Skeletal muscle satellite cell (primary cell): ENCODE measurements around the gene CEP78.

Source experiments
- H3K27me3 ChIP-seq: 2 replicates; pipeline ENCODE4 v1.7.0; 2013; ENCODE audit warnings: low read length; ENCODE audit not compliant: control insufficient read depth, insufficient read depth
- H3K36me3 ChIP-seq: 2 replicates; pipeline ENCODE4 v1.7.0; 2013; ENCODE audit warnings: mild to moderate bottlenecking, control low read depth, low read length; ENCODE audit not compliant: insufficient read depth
- H3K4me1 ChIP-seq: 2 replicates; pipeline ENCODE4 v1.7.0; 2013; ENCODE audit warnings: low read length; ENCODE audit not compliant: control insufficient read depth, insufficient read depth
- H3K4me2 ChIP-seq: 2 replicates; pipeline ENCODE4 v1.7.0; 2013; ENCODE audit warnings: mild to moderate bottlenecking, low read length
- H3K4me3 ChIP-seq: 2 replicates; pipeline ENCODE4 v1.7.0; 2013; ENCODE audit warnings: low read length
- H3K9ac ChIP-seq: 2 replicates; pipeline ENCODE4 v1.7.0; 2013; ENCODE audit warnings: mild to moderate bottlenecking, low read depth, low read length, moderate library complexity
- H3K9me3 ChIP-seq: replicated peaks from 2 replicates; pipeline ENCODE4 v1.7.0; 2013; ENCODE audit warnings: mild to moderate bottlenecking, control low read depth, low read length

CEP78 gene

GRCh38 chr9:78235256-78235761 lies 566 bp upstream of the CEP78 start:
- Histone ChIP-seq H3K36me3 (no peaks in the 10 kb centered on the region), H3K4me2 (peak overlapping the region; percentile 86)

GRCh38 chr9:78236551-78236910 lies 656 bp downstream of the CEP78 start:
- H3K4me2 ChIP-seq: peak overlapping the region; percentile 86
- H3K4me1 ChIP-seq: peaks cover 12% of the 10 kb centered on the region
- H3K9ac ChIP-seq: peak overlapping the region; percentile 91
- peak overlapping the region; percentile 88 for H3K4me3 ChIP-seq
- no peaks in the 10 kb centered on the region for H3K9me3 ChIP-seq
- no peaks in the 10 kb centered on the region for H3K27me3 ChIP-seq
- H3K36me3 ChIP-seq: no peaks in the 10 kb centered on the region

More at GRCh38 chr9:78235256-78235761, 566 bp upstream of the CEP78 start:
- Histone ChIP-seq H3K4me3 (peak overlapping the region; percentile 88), H3K9ac (peak overlapping the region; percentile 91), H3K4me1 (peaks cover 12% of the 10 kb centered on the region), H3K9me3 (no peaks in the 10 kb centered on the region), H3K27me3 (no peaks in the 10 kb centered on the region)

GRCh38 chr9:78238046-78239038 lies 2.5 kb downstream of the CEP78 start:
- Histone ChIP-seq H3K4me1 (peaks cover 12% of the 10 kb centered on the region), H3K4me3 (no peak overlapping the region), H3K9me3 (no peaks in the 10 kb centered on the region), H3K36me3 (no peaks in the 10 kb centered on the region), H3K4me2 (peak overlapping the region; percentile 31), H3K27me3 (no peaks in the 10 kb centered on the region), H3K9ac (no peak overlapping the region)

GRCh38 chr9:78239506-78239905 lies 3.6 kb downstream of the CEP78 start:
- no peak overlapping the region for H3K4me2 ChIP-seq
- no peaks in the 10 kb centered on the region for H3K9me3 ChIP-seq
- peaks cover 10% of the 10 kb centered on the region for H3K4me1 ChIP-seq
- H3K36me3 ChIP-seq: no peaks in the 10 kb centered on the region
- H3K9ac ChIP-seq: no peak overlapping the region
- no peaks in the 10 kb centered on the region for H3K27me3 ChIP-seq
- no peak overlapping the region for H3K4me3 ChIP-seq

- peaks cover 8% of the 10 kb centered on the region for H3K36me3 ChIP-seq
- H3K4me2 ChIP-seq: no peak overlapping the region
- no peak overlapping the region for H3K9ac ChIP-seq
- H3K4me3 ChIP-seq: no peak overlapping the region
- H3K9me3 ChIP-seq: no peaks in the 10 kb centered on the region
- H3K4me1 ChIP-seq: peaks cover 5% of the 10 kb centered on the region
- H3K27me3 ChIP-seq: no peaks in the 10 kb centered on the region
Observed at GRCh38 chr9:78242041-78242440, 6.2 kb downstream of the CEP78 start.

- H3K4me1 ChIP-seq: no peaks in the 10 kb centered on the region
- H3K9me3 ChIP-seq: no peaks in the 10 kb centered on the region
- no peaks in the 10 kb centered on the region for H3K27me3 ChIP-seq
- H3K4me2 ChIP-seq: no peak overlapping the region
- peaks cover 9% of the 10 kb centered on the region for H3K36me3 ChIP-seq
- H3K4me3 ChIP-seq: no peak overlapping the region
- H3K9ac ChIP-seq: no peak overlapping the region
Observed at GRCh38 chr9:78243130-78243529, 7.3 kb downstream of the CEP78 start.

GRCh38 chr9:78245401-78245800 lies 9.5 kb downstream of the CEP78 start:
- H3K9me3 ChIP-seq: no peaks in the 10 kb centered on the region
- H3K27me3 ChIP-seq: no peaks in the 10 kb centered on the region
- no peaks in the 10 kb centered on the region for H3K4me1 ChIP-seq
- no peak overlapping the region for H3K4me2 ChIP-seq
- peaks cover 9% of the 10 kb centered on the region for H3K36me3 ChIP-seq
- no peak overlapping the region for H3K9ac ChIP-seq
- H3K4me3 ChIP-seq: no peak overlapping the region

GRCh38 chr9:78248635-78249034 lies 12.8 kb downstream of the CEP78 start:
- no peak overlapping the region for H3K9ac ChIP-seq
- no peak overlapping the region for H3K4me3 ChIP-seq
- H3K27me3 ChIP-seq: no peaks in the 10 kb centered on the region
- H3K9me3 ChIP-seq: no peaks in the 10 kb centered on the region
- H3K4me1 ChIP-seq: no peaks in the 10 kb centered on the region
- H3K36me3 ChIP-seq: peaks cover 16% of the 10 kb centered on the region
- no peak overlapping the region for H3K4me2 ChIP-seq

GRCh38 chr9:78249542-78249941 lies 13.7 kb downstream of the CEP78 start:
- Histone ChIP-seq H3K9me3 (no peaks in the 10 kb centered on the region), H3K4me3 (no peak overlapping the region), H3K27me3 (no peaks in the 10 kb centered on the region), H3K4me2 (no peak overlapping the region), H3K4me1 (no peaks in the 10 kb centered on the region), H3K36me3 (peaks cover 18% of the 10 kb centered on the region), H3K9ac (no peak overlapping the region)

GRCh38 chr9:78252616-78253015 lies 16.7 kb downstream of the CEP78 start:
- Histone ChIP-seq H3K27me3 (no peaks in the 10 kb centered on the region), H3K4me3 (no peak overlapping the region), H3K4me2 (no peak overlapping the region), H3K4me1 (no peaks in the 10 kb centered on the region), H3K9ac (no peak overlapping the region), H3K36me3 (peaks cover 9% of the 10 kb centered on the region), H3K9me3 (no peaks in the 10 kb centered on the region)

- H3K4me3 ChIP-seq: no peak overlapping the region
- H3K9me3 ChIP-seq: no peaks in the 10 kb centered on the region
- H3K27me3 ChIP-seq: no peaks in the 10 kb centered on the region
- no peak overlapping the region for H3K4me2 ChIP-seq
- H3K36me3 ChIP-seq: peaks cover 9% of the 10 kb centered on the region
- H3K4me1 ChIP-seq: no peaks in the 10 kb centered on the region
- H3K9ac ChIP-seq: no peak overlapping the region
Observed at GRCh38 chr9:78253285-78253684, 17.4 kb downstream of the CEP78 start.
